GM19452 (cell line): ENCODE measurements around the gene DNAJA3.

Experiments
- ATAC-seq: cut with Tn5 transposase; IDR thresholded peaks from one replicate; pipeline ENCODE4 v1.9.1; 2021; ENCODE audit not compliant: unreplicated experiment

DNAJA3 gene

DNA sequence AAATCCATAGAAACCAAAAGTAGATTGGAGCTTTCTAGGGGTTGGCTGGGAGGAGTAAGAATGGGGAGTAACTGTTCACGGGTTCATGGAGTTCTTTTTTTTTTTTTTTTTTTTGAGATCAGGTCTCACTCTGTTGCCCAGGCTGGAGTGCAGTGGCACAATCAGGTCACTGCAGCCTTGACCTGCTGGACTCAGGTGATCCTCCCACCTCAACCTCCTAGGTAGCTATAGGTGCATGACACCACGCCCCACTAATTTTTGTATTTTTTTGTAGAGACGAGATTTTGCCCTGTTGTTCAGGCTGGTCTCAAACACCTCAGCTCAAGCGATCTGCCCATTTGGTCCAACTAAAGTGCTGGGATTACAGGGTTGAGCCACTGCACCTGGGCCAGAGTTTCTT is 47.2 kb downstream of the DNAJA3 start:
- no peak for ATAC-seq

GRCh38 chr16:4474192-4474961 is 48.7 kb downstream of the DNAJA3 start, which contains the start of gene NMRAL1:
Gene NMRAL1 (minus strand): TSS chr16:4474625. CDS start chr16:4474132, 493 bp downstream.
- ATAC-seq: peak; percentile 47

GRCh38 chr16:4475880-4476788 is 50.5 kb downstream of the DNAJA3 start, which contains the start of gene HMOX2:
Gene HMOX2 (plus strand): TSS chr16:4476398. CDS start chr16:4505525, 29,127 bp downstream.
- peak; percentile 86 for ATAC-seq

DNA sequence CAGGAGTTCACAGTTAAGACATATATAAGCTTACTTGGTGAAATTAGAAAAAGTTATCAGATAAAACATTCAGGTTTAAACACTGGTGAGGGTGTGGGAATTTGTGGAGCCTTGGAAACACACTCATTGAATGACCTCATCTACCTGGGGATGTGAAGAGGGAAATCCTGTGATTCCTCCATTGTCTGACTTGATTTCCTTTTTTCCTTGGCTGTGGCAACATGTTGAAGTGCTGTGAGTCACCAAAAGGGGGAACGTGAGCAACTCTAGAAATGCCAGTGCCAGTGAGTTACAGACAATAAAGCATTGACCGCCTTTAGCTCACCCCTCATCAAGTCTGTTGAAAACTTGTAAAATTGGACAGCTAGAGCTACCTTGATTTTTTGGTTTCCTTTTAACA is 52.3 kb downstream of the DNAJA3 start:
- no peak for ATAC-seq

DNA sequence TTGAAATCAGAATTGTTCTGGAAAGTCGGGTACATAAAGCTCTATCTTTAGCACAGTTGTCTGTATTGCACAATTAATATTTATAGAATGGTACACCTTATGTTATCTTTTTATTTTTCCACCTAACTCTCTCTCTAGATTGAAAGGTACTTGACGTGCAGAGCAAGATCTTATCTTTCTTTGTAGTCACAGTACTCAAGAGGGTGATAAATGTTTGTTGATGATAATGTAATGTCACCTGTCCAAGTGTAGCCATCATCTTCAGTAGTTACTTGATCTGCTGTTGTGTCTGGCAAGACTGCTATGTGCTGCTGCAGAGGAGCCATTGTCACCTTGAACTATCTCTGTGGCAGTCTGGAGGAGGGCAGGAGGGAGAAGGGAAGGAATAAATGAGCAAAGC is 55.9 kb downstream of the DNAJA3 start:
- no peak for ATAC-seq

GRCh38 chr16:4481963-4482362 is 56.3 kb downstream of the DNAJA3 start:
- ATAC-seq: no peak

GRCh38 chr16:4486126-4486893 is 60.6 kb downstream of the DNAJA3 start:
- no peak for ATAC-seq

DNA sequence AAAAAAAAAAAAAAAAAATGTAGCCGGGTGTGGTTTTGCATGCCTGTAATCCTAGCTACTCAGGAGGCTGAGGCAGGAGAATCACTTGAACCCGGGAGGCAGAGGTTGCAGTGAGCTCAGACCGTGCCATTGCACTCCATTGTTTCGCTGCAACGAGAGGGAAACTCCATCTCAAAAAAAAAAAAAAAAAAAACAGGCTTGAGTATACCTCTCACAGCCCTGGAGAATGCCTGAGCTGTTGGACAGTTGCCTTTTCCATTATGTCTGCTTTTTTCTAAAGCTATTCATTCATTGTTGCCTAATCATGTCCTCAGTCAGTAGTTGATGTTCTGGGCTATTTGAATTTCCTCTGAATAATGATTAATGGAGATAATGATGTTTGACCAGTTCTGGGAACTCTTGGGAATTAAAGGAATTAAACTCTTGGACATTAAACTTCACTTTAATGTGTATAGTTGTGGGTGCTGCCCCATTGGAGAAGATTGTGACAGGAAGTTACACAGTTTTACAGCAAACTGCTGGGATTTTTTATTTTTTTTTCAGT is 62.4 kb downstream of the DNAJA3 start:
- no peak for ATAC-seq

GRCh38 chr16:4488499-4488967 is 62.9 kb downstream of the DNAJA3 start:
- ATAC-seq: no peak

GRCh38 chr16:4489030-4489429 is 63.4 kb downstream of the DNAJA3 start:
- no peak for ATAC-seq

DNA sequence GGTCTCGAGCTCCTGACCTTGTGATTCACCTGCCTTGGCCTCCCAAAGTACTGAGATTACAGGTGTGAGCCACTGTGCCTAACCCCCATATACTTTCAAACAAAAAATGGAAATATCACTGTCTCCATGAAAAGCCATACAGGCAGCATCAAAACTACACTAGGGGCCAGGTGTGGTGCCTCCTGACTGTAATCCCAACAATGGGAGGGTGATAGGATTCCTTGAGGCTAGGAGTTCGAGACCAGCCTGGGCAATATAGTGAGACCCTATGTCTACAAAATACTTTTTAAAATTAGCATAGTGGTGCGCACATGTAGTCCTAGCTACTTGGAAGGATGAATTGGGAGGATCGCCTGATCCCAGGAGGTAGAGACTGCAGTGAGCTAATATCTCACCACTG is 66.2 kb downstream of the DNAJA3 start:
- ATAC-seq: no peak

DNA sequence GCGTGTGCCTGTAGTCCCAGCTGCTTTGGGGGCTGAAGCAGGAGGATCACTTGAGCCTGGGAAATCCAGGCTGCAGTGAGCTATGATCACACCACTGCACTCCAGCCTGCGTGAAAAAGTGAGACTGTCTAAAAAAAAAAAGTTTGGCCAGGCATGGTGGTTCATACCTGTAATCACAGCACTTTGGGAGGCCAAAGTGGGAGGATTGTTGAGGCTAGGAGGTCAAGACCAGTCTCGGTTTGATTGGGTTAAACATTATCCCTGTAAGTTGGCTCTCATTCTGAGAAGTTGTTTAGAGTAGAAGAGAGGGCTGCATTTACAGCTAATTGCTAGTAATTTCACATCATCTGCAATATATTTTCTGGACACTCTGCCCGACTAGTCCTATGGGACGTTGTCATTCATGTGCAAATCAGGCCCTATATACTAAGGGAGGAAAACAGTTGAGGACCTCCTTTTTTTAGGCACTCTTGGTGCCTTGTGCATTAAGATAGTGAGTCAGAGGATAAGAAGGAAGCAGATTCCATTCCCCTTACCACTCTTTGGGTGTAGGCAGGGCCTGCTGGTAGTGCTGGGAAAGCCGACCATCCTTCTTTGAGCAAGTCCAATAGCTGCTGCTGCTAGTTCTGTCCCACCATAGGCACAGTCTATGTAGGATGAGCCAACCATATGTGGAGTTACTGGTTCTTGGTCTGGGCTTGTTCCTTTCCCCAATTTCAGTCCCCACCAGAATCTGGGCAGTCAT is 69.2 kb downstream of the DNAJA3 start:
- ATAC-seq: no peak

DNA sequence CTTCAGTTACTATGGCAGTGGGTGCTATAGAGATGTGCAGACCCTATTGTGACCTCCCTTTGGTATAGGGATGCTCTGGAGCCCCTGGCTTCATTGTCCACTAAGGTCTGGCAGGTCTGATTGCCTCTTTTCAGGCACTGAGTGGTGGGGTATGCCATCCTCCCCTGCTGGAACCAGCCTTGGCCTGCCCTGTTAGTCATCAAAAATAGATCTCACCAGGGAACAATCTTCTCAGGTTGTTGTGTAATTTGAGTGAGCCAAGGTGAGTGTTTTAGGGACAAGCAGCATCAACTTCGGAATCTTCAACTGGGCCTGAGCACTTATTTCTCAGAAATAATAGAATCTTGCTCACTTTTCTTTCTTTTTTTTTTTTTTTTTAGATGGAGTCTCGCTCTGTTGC is 70.1 kb downstream of the DNAJA3 start:
- no peak for ATAC-seq

GRCh38 chr16:4496305-4496704 is 70.6 kb downstream of the DNAJA3 start:
- ATAC-seq: no peak

DNA sequence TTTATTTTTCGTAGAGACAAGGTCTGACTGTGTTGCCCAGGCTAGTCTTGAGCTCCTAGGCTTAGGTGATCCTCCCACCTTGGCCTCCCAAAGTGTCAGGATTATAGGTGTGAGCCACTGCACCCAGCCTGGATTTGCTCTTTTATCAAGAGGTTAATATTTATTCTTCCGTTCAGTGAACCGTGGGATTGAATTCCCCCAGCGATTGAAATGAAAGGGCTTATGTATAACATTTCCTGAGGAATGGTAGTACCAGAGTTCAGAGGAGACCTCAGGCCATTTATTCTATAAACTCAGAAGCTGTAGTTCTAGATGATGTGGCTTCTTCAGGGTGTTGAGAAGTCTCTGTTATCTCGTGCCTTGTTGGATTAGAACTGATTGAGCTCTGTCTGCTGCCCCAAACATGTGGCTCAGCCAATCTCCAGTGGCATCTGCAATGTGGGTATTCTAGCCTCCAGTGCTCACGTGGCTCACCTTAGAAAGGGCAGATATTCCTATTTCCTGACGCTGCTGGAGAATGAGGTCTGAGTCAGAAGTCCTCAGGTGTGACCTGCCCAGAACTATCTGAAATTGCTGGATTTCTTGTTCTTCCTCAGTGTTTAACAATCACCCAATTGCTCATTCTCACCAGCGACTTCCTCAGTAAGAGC is 73.0 kb downstream of the DNAJA3 start:
- no peak for ATAC-seq

DNA sequence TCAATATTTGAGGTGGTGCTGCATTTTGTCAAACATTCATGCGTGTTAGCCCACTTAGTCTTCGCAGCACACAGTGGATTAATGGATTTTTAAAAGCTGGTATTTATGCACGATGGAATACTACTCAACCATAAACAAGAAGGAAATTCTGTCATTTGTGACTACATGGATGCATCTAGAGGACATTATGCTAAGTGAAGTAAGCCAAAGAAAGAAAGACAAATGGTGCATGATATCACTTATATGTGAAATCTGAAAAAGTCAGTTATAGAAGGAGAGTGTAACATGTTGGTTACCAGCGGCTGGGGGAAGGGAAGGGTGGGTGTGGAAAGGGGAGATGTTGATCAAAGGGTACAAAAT is 73.5 kb downstream of the DNAJA3 start:
- no peak for ATAC-seq

GRCh38 chr16:4500272-4500671 is 74.6 kb downstream of the DNAJA3 start:
- ATAC-seq: no peak

- ATAC-seq: no peak
Measured at GRCh38 chr16:4501071-4501478, 75.4 kb downstream of the DNAJA3 start.

- peak; percentile 82 for ATAC-seq
Measured at GRCh38 chr16:4505356-4506147, 79.9 kb downstream of the DNAJA3 start.
